HCT116 (cell line): ENCODE results near the gene TBRG4. TPM values are rescaled to one million over a fixed set of nuclear protein-coding genes. Genes with fewer than 3 reads are reported as not detected.

Experiments
- ATAC-seq: fragments of 200-7000 bp; cut with Tn5 transposase; 2 replicates; pipeline ENCODE4 v1.9.1; 2020; ENCODE audit warnings: mild to moderate bottlenecking, moderate library complexity
- BruUV-seq: library from RNA; stranded (reverse); fragments of 400-500 nt; replicated peaks from 2 replicates; lab custom pipeline; 2021; lab: Mats Ljungman, UMichigan
- CTCF ChIA-PET: fragments of 300-600 bp; sonication (Branson Sonifier 250); formaldehyde crosslinking; loops from one replicate; lab custom pipeline; 2021; ENCODE audit warnings: antibody characterized with exemption; lab: Charles Lee
- POLR2A ChIA-PET: fragments of 300-600, 350-600 bp; sonication (Branson Sonifier 250); formaldehyde crosslinking; loops from one replicate; lab custom pipeline; 2021; ENCODE audit warnings: antibody characterized with exemption; lab: Charles Lee
- RAD21 ChIA-PET, 2 experiments: fragments of 300-600 bp; sonication (Branson Sonifier 250); formaldehyde crosslinking; loops; one replicate each; lab custom pipeline; 2023; ENCODE audit warnings: low total read pairs in 2 of 2; ENCODE audit not compliant: uncharacterized antibody in 2 of 2, unreplicated experiment in 2 of 2, low non-redundant PET in 1 of 2; lab: Charles Lee
- DNase-seq: peaks from one replicate; pipeline ENCODE4 v3.0.0-alpha.2; 2010; ENCODE audit warnings: low read depth, low spot score
- H2AFZ ChIP-seq: fragments of 200-600 bp; shearing (Covaris generic), sonication (generic); 2 replicates; pipeline ENCODE4 v1.6.1; 2017; ENCODE audit warnings: low read depth, mixed run types, mixed read lengths, antibody characterized with exemption, low read length; ENCODE audit not compliant: poor library complexity, severe bottlenecking
- H3K27ac ChIP-seq: 2 replicates; pipeline ENCODE4 v1.5.1; 2012; ENCODE audit warnings: low read depth, low read length
- H3K27me3 ChIP-seq: fragments of 200-600 bp; sonication (generic); 2 replicates; pipeline ENCODE4 v1.6.1; 2016; ENCODE audit warnings: mixed run types, low read length, mixed read lengths; ENCODE audit not compliant: insufficient read depth
- H3K36me3 ChIP-seq, 2 experiments: fragments of 200-500 bp in 1 of 2; fragments of 200-600 bp in 1 of 2; sonication (Bioruptor generic) in 1 of 2; sonication (generic) in 1 of 2; 2 replicates each; pipeline versions ENCODE4 v1.5.1 to v1.6.1; 2014 to 2016; ENCODE audit warnings: low read length in 2 of 2, inconsistent platforms in 1 of 2, mixed read lengths in 1 of 2, mixed run types in 1 of 2; ENCODE audit not compliant: insufficient read depth in 2 of 2, control insufficient read depth in 1 of 2
- H3K4me1 ChIP-seq, 2 experiments: fragments of 200-600 bp in 1 of 2; sonication (generic) in 1 of 2; 2 replicates each; pipeline versions ENCODE4 v1.5.1 to v1.6.1; 2012 to 2017; ENCODE audit warnings: low read length in 2 of 2, inconsistent platforms in 1 of 2, mild to moderate bottlenecking in 1 of 2, mixed read lengths in 1 of 2, mixed run types in 1 of 2, moderate library complexity in 1 of 2; ENCODE audit not compliant: insufficient read depth in 2 of 2, control insufficient read depth in 1 of 2
- H3K4me2 ChIP-seq: fragments of 200-600 bp; sonication (generic); 2 replicates; pipeline ENCODE4 v1.6.1; 2017; ENCODE audit warnings: mixed run types, low read length, mixed read lengths
- H3K4me3 ChIP-seq, 2 experiments: fragments of 200-600 bp in 1 of 2; sonication (generic) in 1 of 2; replicated peaks in 1 of 2; 2 replicates each; pipeline ENCODE4 v1.5.1; 2011 to 2016; ENCODE audit warnings: low read length in 2 of 2, control low read depth in 1 of 2, low read depth in 1 of 2, mild to moderate bottlenecking in 1 of 2, mixed read lengths in 1 of 2, mixed run types in 1 of 2
- H3K79me2 ChIP-seq: fragments of 200-600 bp; sonication (generic); 2 replicates; pipeline ENCODE4 v1.6.1; 2017; ENCODE audit warnings: mild to moderate bottlenecking, mixed run types, low read length, moderate library complexity, mixed read lengths; ENCODE audit not compliant: insufficient read depth
- H3K9ac ChIP-seq: fragments of 200-600 bp; sonication (generic); 2 replicates; pipeline ENCODE4 v1.6.1; 2016; ENCODE audit warnings: low read length, mixed read lengths
- H3K9me2 ChIP-seq: fragments of 200-600 bp; sonication (generic), shearing (Covaris generic); 2 replicates; pipeline ENCODE4 v1.6.1; 2017; ENCODE audit warnings: mixed run types, mild to moderate bottlenecking, moderate library complexity; ENCODE audit not compliant: insufficient read depth
- H3K9me3 ChIP-seq, 2 experiments: fragments of 200-500 bp in 1 of 2; fragments of 200-600 bp in 1 of 2; sonication (Bioruptor generic) in 1 of 2; sonication (generic) in 1 of 2; 2 replicates each; pipeline ENCODE4 v1.6.1; 2014 to 2017; ENCODE audit warnings: low read length in 2 of 2, mixed read lengths in 2 of 2, inconsistent platforms in 1 of 2, low read depth in 1 of 2, mild to moderate bottlenecking in 1 of 2, mixed run types in 1 of 2, moderate library complexity in 1 of 2; ENCODE audit not compliant: control insufficient read depth in 1 of 2, insufficient read depth in 1 of 2
- H4K20me1 ChIP-seq: fragments of 200-600 bp; sonication (generic), shearing (Covaris generic); 2 replicates; pipeline ENCODE4 v1.6.1; 2017; ENCODE audit warnings: mixed run types, mild to moderate bottlenecking, moderate library complexity; ENCODE audit not compliant: insufficient read depth
- CBX3 ChIP-seq: IDR thresholded peaks from 2 replicates; pipeline ENCODE4 v1.6.1; 2012; ENCODE audit warnings: low read depth
- CEBPB ChIP-seq: IDR thresholded peaks from 2 replicates; pipeline ENCODE4 v1.6.1; 2012; ENCODE audit warnings: low read depth
- EGR1 ChIP-seq: IDR thresholded peaks from 2 replicates; pipeline ENCODE4 v1.6.1; 2012; ENCODE audit warnings: low read depth
- ELF1 ChIP-seq: IDR thresholded peaks from 2 replicates; pipeline ENCODE4 v1.6.1; 2012; ENCODE audit warnings: low read depth, borderline replicate concordance
- EZH2phosphoT487 ChIP-seq: fragments of 200-600 bp; IDR thresholded peaks from 2 replicates; pipeline ENCODE4 v1.6.1; 2018; ENCODE audit warnings: antibody characterized with exemption, borderline replicate concordance
- JUND ChIP-seq: IDR thresholded peaks from 2 replicates; pipeline ENCODE4 v1.6.1; 2012
- POLR2A ChIP-seq: IDR thresholded peaks from 2 replicates; pipeline ENCODE4 v1.7.0; 2011; ENCODE audit warnings: borderline replicate concordance; ENCODE audit not compliant: insufficient read depth, insufficient read length; ENCODE audit errors: extremely low read depth
- POLR2AphosphoS5 ChIP-seq: IDR thresholded peaks from 2 replicates; pipeline ENCODE4 v1.6.1; 2011; ENCODE audit warnings: mild to moderate bottlenecking, low read depth, low read length, moderate library complexity
- SIN3A ChIP-seq: IDR thresholded peaks from 2 replicates; pipeline ENCODE4 v1.6.1; 2012; ENCODE audit warnings: low read depth
- SRF ChIP-seq: IDR thresholded peaks from 2 replicates; pipeline ENCODE4 v1.6.1; 2012; ENCODE audit warnings: low read depth
- TCF7L2 ChIP-seq: IDR thresholded peaks from 2 replicates; pipeline ENCODE4 v1.7.0; 2011; ENCODE audit warnings: borderline replicate concordance, inconsistent platforms; ENCODE audit not compliant: insufficient read depth, insufficient read length; ENCODE audit errors: extremely low read depth
- ZFX ChIP-seq: fragments of 450-650 bp; IDR thresholded peaks from 2 replicates; pipeline ENCODE4 v1.6.1; 2017
- intact Hi-C: fragments of 100-400 bp; cut with micrococcal nuclease; formaldehyde crosslinking; loops from 2 replicates; pipeline ENCODE4 v1.10.0; 2022
- total RNA-seq: library from RNA; stranded (reverse); gene quantifications from one replicate; pipeline ENCODE4 v1.2.1, GENCODE V29; 2021; ENCODE audit not compliant: unreplicated experiment
- TF ChIP-seq, protein P1 (sequence below): IDR thresholded peaks from 2 replicates; pipeline ENCODE4 v1.6.1; 2012
- TF ChIP-seq, protein P2 (sequence below): IDR thresholded peaks from 2 replicates; pipeline ENCODE4 v1.6.1; 2012
- TF ChIP-seq, protein P3 (sequence below): IDR thresholded peaks from 2 replicates; pipeline ENCODE4 v1.6.1; 2011; ENCODE audit warnings: mild to moderate bottlenecking, low read length, moderate library complexity; ENCODE audit not compliant: insufficient replicate concordance; ENCODE audit errors: extremely low read depth
- TF ChIP-seq, protein P4 (sequence below): IDR thresholded peaks from 2 replicates; pipeline ENCODE4 v1.6.1; 2012; ENCODE audit warnings: low read depth

The TBRG4 gene
- total RNA-seq, 1 experiment from 2014 or later: 136 TPM

DNA sequence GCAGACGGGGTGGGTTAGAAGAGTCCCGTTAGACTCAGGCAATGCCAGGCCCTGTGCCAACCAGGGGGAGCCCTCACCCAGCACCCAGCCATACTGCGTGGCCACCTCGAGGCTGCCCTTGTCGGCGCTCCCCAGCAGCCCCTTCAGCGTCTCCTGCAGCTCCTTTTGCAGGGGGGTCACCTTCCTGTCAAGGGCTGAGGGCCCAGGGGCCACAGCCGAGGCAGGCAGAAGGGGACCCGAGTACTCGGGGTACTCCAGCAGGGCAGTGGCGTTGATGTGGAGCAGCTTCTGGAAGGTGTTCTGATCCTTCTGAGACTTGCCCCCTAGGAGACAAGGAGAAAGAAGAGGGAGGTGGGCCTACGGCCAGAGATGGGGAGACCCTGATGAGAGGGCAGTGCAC is 9.7 kb downstream of the TBRG4 start:
- Histone ChIP-seq H3K27me3 (no peaks in the 10 kb centered on the region), H4K20me1 (no peaks in the 10 kb centered on the region), H3K4me3 (no peak overlapping the region), H3K9me2 (no peaks in the 10 kb centered on the region), H3K79me2 (peaks cover 41% of the 10 kb centered on the region), H2AFZ (no peak overlapping the region), H3K4me1 (no peaks in the 10 kb centered on the region), H3K4me2 (no peak overlapping the region), H3K9me3 (no peaks in the 10 kb centered on the region), H3K36me3 (peaks cover 59 to 68% of the 10 kb centered on the region in 2 experiments), H3K27ac (no peak overlapping the region), H3K9ac (no peak overlapping the region)
- POLR2A ChIA-PET: no interaction called here
- RAD21 ChIA-PET: no interaction called here
- TF ChIP-seq POLR2AphosphoS5 (no peak), EGR1 (no peak), SIN3A (no peak), POLR2A (no peak), CEBPB (no peak), ZFX (no peak), TCF7L2 (no peak), EZH2phosphoT487 (no peak)
- TF ChIP-seq, protein P1, sequence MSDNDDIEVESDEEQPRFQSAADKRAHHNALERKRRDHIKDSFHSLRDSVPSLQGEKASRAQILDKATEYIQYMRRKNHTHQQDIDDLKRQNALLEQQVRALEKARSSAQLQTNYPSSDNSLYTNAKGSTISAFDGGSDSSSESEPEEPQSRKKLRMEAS: no peak
- no peak for ATAC-seq
- BruUV-seq: no TSS peak
- intact Hi-C loops: no loop called here
- DNase-seq: no peak
- CTCF ChIA-PET: no interaction called here

DNA sequence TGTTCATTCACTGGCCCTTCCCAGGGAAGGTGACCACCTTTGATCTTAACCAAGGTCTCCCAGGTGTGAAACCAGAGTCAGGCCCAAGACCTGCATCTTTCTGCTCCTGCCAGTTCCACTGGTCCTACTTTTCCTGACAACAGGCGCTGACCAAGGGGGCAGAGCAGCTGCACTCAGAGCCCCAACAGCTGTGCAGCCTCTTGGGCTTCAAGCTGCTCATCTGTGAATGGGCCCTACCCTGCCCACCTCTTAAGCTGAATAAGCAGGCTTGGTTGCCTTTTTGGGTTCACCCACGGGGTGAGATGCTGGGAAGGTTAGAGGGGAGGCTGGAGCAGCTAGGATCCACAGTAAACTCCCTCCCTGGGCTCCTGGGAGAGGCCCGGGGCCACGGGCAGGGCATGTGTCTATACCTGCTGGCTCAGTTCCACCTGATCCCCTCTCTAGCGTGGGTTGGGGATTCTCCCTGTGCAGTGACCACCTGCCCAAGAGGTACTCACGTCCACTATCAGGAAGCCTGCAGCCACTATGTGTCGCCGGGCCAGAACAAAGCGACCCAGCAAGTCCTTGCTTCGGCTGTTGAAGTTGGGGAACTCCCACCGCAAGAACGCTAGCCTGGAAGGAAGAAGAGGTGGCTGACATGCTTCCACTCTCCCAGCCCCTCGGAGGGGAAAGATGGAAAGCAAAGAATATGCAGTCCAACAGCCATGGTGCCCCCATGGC is 10.6 kb downstream of the TBRG4 start:
- Histone ChIP-seq H3K9me2 (no peaks in the 10 kb centered on the region), H3K36me3 (peaks cover 52 to 60% of the 10 kb centered on the region in 2 experiments), H2AFZ (no peak overlapping the region), H3K79me2 (peaks cover 33% of the 10 kb centered on the region), H4K20me1 (no peaks in the 10 kb centered on the region), H3K9ac (no peak overlapping the region), H3K4me2 (no peak overlapping the region), H3K27ac (no peak overlapping the region), H3K4me3 (no peak overlapping the region), H3K4me1 (no peaks in the 10 kb centered on the region), H3K9me3 (no peaks in the 10 kb centered on the region), H3K27me3 (no peaks in the 10 kb centered on the region)
- CTCF ChIA-PET: no interaction called here
- ATAC-seq: no peak
- intact Hi-C loops: no loop called here
- DNase-seq: no peak
- POLR2A ChIA-PET: no interaction called here
- RAD21 ChIA-PET: no interaction called here
- no TSS peak for BruUV-seq
- no peak for TF ChIP-seq JUND
- TF ChIP-seq CBX3: no peak
- TF ChIP-seq, protein P2, sequence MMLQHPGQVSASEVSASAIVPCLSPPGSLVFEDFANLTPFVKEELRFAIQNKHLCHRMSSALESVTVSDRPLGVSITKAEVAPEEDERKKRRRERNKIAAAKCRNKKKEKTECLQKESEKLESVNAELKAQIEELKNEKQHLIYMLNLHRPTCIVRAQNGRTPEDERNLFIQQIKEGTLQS: no peak
- TF ChIP-seq SRF: no peak
- TF ChIP-seq ELF1: no peak
- TF ChIP-seq, protein P3, sequence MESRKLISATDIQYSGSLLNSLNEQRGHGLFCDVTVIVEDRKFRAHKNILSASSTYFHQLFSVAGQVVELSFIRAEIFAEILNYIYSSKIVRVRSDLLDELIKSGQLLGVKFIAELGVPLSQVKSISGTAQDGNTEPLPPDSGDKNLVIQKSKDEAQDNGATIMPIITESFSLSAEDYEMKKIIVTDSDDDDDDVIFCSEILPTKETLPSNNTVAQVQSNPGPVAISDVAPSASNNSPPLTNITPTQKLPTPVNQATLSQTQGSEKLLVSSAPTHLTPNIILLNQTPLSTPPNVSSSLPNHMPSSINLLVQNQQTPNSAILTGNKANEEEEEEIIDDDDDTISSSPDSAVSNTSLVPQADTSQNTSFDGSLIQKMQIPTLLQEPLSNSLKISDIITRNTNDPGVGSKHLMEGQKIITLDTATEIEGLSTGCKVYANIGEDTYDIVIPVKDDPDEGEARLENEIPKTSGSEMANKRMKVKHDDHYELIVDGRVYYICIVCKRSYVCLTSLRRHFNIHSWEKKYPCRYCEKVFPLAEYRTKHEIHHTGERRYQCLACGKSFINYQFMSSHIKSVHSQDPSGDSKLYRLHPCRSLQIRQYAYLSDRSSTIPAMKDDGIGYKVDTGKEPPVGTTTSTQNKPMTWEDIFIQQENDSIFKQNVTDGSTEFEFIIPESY: no peak
- no peak for TF ChIP-seq EZH2phosphoT487
- no peak for TF ChIP-seq ZFX
- TF ChIP-seq, protein P4, sequence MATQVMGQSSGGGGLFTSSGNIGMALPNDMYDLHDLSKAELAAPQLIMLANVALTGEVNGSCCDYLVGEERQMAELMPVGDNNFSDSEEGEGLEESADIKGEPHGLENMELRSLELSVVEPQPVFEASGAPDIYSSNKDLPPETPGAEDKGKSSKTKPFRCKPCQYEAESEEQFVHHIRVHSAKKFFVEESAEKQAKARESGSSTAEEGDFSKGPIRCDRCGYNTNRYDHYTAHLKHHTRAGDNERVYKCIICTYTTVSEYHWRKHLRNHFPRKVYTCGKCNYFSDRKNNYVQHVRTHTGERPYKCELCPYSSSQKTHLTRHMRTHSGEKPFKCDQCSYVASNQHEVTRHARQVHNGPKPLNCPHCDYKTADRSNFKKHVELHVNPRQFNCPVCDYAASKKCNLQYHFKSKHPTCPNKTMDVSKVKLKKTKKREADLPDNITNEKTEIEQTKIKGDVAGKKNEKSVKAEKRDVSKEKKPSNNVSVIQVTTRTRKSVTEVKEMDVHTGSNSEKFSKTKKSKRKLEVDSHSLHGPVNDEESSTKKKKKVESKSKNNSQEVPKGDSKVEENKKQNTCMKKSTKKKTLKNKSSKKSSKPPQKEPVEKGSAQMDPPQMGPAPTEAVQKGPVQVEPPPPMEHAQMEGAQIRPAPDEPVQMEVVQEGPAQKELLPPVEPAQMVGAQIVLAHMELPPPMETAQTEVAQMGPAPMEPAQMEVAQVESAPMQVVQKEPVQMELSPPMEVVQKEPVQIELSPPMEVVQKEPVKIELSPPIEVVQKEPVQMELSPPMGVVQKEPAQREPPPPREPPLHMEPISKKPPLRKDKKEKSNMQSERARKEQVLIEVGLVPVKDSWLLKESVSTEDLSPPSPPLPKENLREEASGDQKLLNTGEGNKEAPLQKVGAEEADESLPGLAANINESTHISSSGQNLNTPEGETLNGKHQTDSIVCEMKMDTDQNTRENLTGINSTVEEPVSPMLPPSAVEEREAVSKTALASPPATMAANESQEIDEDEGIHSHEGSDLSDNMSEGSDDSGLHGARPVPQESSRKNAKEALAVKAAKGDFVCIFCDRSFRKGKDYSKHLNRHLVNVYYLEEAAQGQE: no peak
